NCI-H510A treated with DMSO at 0.1 percent for 48 hours (cell line): ENCODE results near the gene IFT88.

ENCODE experiments used
- DNase-seq: peaks from one replicate; lab custom pipeline; 2025; lab: John Stamatoyannopoulos, UW

The IFT88 gene

DNA sequence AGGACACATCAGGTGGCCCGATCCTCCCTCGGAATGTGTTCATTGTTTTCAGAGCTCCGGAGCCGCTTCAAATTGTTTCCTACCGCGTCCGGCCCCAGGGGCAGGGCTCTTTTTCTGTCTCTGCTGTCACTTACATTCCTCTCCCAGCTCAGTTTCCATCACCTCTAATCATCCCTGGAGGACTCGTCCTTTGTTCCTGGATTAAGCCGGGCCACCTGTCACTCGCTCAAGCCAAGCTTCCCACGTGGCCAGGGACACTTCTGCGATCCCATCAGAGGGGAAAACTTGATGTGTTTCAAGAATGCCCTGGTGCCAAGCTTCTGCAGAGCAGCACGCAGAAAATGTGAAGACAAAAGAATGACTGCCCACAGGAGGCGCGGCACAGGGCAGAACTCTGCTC is 150.0 kb downstream of the IFT88 start:
- DNase-seq = no peak

DNA sequence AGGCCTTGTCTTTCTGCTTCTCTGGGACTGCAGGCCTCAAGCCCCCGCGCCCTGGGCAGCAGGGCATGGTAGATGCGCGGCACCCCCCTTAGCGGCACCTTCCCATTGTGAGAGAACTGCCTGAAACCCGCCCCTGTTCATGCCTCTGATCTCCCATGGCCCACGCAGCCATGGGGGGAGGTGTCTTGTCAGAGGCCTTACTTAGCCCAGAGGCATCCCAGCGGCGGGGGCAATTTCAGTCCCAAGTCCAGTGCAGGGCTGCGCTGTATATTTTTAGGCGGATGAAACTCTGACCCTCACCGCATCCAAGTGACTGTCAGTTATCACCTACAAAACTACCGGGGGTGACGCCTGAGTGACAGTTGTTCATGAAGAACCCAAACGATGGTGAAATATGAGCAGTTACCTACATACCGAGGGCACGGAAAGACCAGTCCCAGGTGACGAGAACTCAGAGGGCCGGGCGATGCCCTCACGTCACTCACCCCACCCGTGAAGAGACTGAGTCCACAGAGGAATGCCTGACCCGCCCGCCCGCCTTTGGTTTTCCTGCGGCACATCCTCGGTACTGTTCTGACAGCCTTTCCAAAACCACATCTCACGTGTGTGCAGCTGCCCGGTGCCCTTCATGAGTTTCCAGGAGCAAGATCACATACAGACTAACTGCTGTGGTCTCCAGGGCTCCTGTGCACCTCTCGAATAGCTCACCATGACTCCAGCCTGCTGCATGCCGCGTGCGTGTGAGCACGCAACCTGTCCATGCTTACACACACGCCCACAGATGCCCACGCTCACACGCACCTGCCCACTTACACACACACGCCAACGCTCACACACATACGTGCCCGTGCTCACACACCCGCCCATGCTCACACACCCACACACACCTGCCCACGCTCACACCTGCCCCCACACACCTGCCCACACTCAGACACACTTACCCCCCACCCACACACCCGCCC is 150.9 kb downstream of the IFT88 start:
- DNase-seq = no peak

DNA sequence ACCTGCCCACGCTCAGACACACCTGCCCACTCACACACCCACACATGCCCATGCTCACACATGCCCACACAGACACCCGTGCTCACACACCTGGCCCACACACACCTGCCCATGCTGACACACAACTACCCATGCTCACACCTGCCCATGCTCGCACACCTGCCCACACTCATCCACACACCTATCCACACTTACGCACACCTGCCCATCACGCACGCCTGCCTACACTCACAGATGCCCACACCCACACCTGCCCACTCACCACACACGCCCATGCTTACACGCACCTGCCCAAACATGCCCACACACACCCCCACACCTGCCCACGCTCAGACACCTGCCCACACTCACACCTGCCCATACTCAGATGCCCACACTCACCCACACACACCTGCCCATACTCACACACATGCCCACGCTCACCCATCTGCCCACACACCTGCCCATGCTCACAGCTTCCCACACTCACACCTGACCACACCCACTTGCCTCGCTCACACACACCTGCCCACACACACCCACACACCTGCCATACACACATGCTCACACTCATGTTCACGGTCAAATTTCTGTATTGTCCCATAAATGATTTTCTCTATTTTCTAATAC is 152.1 kb downstream of the IFT88 start:
- no peak for DNase-seq

DNA sequence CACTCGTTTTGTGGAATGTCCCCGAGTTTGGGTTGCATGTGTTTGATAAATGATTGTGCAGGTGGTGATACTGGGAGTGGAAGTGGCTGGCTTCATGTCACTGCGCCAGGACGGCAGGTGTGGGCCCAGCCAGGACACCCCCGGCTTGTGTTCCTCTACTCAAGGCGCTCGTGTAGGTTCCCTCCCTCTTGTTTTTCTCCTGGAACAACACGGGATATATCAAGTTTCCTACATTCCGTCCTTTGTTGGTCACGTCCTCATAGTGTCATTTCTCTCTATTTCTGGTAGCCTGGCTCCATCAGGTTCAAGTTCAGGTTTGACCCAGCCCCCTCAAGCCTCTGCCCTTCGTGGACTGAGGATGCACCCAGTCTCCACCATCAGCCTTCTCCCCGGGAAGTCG is 152.8 kb downstream of the IFT88 start:
- no peak for DNase-seq

DNA sequence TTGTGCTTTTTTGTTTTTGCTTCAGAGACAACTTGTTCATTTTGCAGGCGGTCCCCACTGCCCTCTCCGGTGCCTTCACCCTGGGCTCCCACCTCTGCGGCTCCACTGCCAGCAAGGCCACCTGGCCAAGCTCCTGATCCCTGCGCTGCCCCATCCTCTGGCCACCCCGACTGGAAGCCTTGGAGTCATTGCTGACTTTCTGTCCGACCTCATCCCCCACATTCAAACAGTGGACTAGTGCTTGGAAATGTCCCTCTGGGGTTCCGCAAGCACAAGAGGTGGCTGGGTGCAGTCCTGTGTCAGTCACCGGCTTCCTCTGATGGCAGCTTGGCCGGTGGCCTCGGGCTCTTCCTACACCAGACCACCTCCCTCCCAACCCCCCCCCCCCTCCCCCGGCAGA is 153.5 kb downstream of the IFT88 start:
- DNase-seq = no peak

DNA sequence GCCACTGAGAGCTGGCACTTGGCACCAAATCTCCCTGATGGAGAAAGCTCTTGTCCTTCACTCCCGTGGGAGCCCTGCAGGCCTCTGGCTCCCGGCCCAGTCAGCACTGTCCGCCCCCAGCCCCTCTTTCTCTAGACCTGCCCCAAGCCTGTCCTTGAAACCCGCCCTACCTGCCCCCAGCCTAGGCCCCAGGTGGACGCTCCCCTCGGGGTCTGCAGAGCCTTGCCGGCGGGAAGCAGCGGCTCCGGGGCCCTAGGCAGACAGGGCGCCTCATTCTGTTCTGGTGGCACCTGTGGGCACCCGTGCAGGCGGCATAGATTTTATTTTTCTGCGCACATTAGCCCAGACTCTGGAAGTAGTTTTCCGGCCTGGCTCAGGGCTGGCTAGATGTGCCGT is 154.1 kb downstream of the IFT88 start:
- DNase-seq = no peak

DNA sequence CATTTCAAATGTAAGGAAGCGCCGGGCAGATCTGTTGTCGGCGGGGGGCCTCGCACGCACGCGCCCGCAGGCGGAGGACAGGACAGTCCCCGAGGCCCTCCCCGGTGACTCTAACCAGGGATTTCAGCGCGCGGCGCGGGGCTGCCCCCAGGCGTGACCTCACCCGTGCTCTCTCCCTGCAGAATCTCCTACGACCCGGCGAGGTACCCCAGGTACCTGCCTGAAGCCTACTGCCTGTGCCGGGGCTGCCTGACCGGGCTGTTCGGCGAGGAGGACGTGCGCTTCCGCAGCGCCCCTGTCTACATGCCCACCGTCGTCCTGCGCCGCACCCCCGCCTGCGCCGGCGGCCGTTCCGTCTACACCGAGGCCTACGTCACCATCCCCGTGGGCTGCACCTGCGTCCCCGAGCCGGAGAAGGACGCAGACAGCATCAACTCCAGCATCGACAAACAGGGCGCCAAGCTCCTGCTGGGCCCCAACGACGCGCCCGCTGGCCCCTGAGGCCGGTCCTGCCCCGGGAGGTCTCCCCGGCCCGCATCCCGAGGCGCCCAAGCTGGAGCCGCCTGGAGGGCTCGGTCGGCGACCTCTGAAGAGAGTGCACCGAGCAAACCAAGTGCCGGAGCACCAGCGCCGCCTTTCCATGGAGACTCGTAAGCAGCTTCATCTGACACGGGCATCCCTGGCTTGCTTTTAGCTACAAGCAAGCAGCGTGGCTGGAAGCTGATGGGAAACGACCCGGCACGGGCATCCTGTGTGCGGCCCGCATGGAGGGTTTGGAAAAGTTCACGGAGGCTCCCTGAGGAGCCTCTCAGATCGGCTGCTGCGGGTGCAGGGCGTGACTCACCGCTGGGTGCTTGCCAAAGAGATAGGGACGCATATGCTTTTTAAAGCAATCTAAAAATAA is 154.7 kb downstream of the IFT88 start:
- peak; percentile 22 for DNase-seq

DNA sequence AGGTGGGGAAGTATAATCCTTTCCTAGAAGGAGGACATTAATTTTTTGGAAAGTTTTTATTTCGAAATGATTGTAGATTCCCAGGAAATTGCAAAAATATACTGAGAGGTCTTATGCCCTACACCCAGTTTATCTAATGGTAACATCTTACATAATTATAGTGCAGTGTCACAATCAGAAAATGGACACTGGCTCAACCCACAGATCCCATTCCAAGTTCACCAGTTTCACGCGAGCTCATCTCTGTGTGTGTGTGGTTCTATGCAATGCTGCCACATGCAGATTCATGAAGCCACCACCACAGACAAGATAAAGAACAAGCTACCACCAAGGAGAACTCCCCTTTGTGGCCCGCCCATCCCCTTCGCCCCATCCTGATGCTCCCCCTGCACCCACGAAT is 160.9 kb downstream of the IFT88 start:
- DNase-seq = no peak

DNA sequence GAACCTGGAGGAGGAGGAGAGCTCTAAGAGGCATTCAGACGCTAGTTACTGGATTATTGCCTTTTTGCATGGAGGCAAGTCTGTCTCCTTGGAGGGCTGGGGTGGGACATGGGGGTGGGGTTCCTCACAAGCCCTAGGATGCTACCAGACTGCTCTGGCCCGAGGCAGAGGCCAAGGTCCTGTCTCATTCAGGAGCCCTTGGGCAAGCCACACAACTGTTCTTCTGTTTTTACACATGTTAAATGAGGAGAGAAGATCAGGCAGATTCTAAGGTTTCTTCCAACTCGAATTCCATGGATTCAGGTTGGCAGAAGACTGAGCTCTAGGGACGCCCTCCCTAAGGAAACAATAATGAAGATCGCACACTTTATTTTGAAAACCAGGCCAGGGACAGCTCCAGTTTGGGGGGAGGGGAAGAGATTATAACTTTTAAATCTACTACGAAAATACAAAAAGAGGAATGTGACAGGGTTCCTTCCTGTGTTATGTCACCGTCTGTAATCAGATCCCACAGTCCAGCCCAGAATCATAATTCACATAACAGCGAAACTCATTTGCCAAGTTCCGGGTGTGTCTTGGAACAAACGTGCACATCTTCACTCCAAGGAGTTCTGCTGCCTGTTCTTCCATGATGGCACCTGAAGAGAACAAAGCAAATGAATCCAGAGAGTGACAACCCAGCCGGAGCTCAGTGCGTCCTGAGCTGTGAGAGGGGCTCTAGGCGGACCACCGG is 161.8 kb downstream of the IFT88 start:
- DNase-seq = no peak

DNA sequence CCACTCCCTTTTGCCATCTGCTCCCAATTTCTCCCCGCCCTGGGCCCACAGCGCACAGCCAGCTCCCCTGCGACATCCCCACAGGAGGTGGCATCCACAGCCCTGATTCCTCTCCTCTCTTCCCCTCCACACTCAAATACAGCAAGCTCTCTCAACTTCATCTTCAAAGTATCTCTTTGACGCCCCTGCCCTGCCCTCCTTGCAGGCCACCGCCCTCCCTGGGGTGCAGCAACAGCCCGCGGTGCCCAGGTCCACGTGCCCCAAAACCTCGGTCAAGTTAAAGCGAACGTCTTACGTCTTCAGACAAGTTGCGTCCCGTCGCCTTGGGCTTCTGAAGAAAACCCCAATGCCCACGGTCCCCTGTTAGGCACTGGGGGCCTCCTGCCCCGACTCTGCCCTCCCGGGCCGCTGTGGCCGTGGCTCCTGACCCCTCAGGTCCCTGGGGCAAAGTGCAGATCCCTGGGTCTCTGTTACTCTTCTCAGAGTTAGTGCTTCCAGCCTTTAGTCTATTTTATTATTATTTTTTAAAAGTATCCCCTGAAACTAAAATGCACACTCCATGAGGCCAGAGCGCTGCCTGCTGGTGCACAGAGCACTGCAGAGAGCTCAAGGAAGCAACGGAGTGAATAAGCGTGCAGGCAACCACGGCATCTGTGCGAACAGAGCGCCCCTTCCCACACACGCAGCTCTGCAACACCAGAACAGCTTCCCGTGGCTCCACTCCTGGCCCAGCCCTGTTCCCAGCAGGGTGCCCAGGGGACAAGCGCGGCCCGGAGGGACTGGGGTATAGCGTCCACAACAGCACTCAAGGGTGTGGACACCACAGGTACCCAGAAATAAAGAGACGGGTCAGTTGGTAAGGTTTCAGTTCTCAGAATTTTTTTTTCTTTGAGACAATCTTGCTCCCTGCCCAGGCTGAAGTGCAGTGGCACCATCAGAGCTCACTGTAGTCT is 163.0 kb downstream of the IFT88 start:
- DNase-seq = no peak

DNA sequence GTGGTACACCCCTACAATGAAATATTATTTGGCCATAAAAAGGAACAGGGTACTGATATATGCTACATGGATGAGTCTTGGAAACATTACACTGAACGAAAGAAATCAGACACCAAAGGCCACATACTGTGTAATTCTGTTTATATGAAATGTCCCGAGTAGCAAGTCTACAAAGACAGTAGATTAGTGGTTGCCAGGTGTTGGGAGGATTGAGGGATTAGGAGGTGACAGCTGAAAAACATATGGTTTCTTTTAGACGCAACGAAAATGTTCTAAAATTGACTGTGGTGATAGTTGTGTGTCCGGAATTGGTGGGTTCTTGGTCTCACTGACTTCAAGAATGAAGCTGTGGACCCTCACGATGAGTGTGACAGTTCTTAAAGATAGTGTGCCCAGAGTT is 171.7 kb downstream of the IFT88 start:
- no peak for DNase-seq

DNA sequence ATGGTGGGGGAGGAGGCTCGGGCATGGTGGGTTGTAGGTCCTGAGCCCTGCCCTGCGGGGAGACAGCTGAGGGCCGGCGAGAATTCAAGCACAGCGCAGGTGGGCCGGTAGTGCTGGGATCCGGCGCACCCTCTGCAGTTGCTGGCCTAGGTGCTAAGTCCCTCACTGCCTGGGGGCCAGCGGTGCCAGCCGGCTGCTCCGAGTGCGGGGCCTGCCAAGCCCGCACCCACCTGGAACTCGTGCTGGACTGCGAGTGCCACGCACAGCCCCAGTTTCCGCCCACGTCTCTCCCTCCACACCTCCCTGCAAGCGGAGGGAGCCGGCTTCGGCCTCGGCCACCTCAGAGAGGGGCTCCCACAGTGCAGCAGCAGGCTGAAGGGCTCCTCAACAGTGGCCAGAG is 173.1 kb downstream of the IFT88 start:
- no peak for DNase-seq
